ENCODE data around the gene CCDC39. TPM values are rescaled to one million over a fixed set of nuclear protein-coding genes. Genes with fewer than 3 reads are reported as not detected.

The CCDC39 gene
- total RNA-seq, 2 donors from 2014 or later = not detected

DNA sequence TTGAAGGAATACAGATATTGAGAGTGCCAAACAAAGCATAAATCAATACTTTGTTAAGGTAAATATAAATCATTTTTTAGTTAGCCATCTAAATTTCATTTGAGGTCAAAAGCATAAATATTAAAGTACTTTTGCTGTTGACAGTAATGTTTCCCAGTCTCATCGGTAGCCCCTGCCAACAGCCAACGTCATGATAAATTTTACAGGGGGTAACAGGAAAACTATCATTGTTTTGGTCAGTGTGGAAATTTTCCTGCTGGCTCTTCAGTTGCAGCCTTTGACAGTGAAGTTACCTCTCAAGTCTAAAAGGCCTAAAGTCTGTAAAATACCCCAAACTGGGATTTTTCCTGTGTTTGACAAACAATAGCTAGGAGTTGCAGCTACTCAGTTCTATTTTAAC is 114.6 kb downstream of the CCDC39 start:
- no peak for ATAC-seq
- DNase-seq = no peak
- intact Hi-C loops (cut with DNase I) = no loop called here

Other genes starting within 250 kb of the CCDC39 start
- 10 to 100 TPM; 19.2 to 19.3 TPM for gene TTC14, start 77.3 kb downstream of the CCDC39 start, total RNA-seq
- gene FXR1, start 233.2 kb upstream of the CCDC39 start, total RNA-seq = 100 to 1,000 TPM; 163 to 195 TPM

Measured in left cardiac atrium (tissue), 4 donors.